Urinary bladder (tissue), 4 donors: ENCODE results near the gene HAND2. TPM values are rescaled to one million over a fixed set of nuclear protein-coding genes. Genes with fewer than 3 reads are reported as not detected.

Experiments
- DNase-seq: peaks from one replicate; pipeline ENCODE4 v3.0.0-alpha.2; 2015; ENCODE audit errors: extremely low spot score
- H3K27ac ChIP-seq: one replicate; pipeline ENCODE4 v1.5.1; 2013; ENCODE audit warnings: low read depth, mild to moderate bottlenecking, moderate library complexity
- H3K36me3 ChIP-seq: one replicate; pipeline ENCODE4 v1.6.1; 2013; ENCODE audit warnings: mild to moderate bottlenecking, moderate library complexity; ENCODE audit not compliant: insufficient read depth
- H3K4me1 ChIP-seq: one replicate; pipeline ENCODE4 v1.6.1; 2013; ENCODE audit warnings: mild to moderate bottlenecking, moderate library complexity; ENCODE audit not compliant: insufficient read depth
- H3K4me3 ChIP-seq: one replicate; pipeline ENCODE4 v1.5.1; 2013; ENCODE audit warnings: low read depth, low read length
- WGBS: extraction: QIAGEN DNeasy Blood & Tissue Kit; methylation state at CpG from one replicate; pipeline ENCODE4 v1.1.7; 2013; 5-methylcytosine and 5-hydroxymethylcytosine counted together
- polyA plus RNA-seq: library from polyadenylated mRNA; stranded (reverse); fragments of 200-250 nt; gene quantifications from one replicate; pipeline ENCODE4 v1.2.3, GENCODE V29; 2013
- total RNA-seq: library from RNA; depleted of rRNA; stranded (reverse); fragments of >200 nt; gene quantifications from one replicate; pipeline ENCODE4 v1.2.3, GENCODE V29; 2014
- donor health status: healthy with polysubstance abuse.
- donor health status: healthy.

The HAND2 gene
- total and polyA plus RNA-seq, 2 donors: 14.5 to 75.1 TPM

DNA sequence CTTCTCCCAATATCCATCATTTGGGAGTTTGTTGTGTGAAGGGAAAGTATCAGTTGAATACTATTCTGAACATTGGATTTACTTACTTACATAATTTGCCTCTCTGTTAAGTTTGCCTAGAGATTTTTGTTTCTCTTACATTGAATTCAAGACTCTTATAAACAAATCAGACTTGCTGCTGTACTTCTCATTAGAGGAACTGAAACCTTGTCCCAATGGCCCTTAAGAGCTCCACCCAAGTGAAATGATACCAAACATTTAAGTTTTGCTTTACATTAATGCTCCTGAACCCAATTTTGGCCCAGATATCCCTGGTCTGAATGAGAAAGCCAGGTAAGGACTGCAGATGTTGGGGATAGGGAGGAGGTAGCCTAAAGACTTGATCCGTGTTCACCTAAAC is 32.0 kb downstream of the HAND2 start:
- Histone ChIP-seq H3K4me3 (no peak overlapping the region), H3K4me1 (no peaks in the 10 kb centered on the region), H3K27ac (no peak overlapping the region), H3K36me3 (no peaks in the 10 kb centered on the region)
- DNase-seq: no peak
- 90% methylated on average over 1 of the region's 1 CpG for WGBS

- Histone ChIP-seq H3K27ac (no peak overlapping the region), H3K36me3 (no peaks in the 10 kb centered on the region), H3K4me3 (peak overlapping the region; percentile 17), H3K4me1 (no peaks in the 10 kb centered on the region)
- DNase-seq: no peak
- 19% methylated on average over 40 of the region's 40 CpGs for whole genome bisulfite sequencing
Observed at GRCh38 chr4:173494013-173494970, 35.7 kb downstream of the HAND2 start.

GRCh38 chr4:173493041-173493440 is 37.0 kb downstream of the HAND2 start:
- H3K27ac ChIP-seq: no peak overlapping the region
- no peak overlapping the region for H3K4me3 ChIP-seq
- 93% methylated on average over 4 of the region's 4 CpGs for WGBS
- DNase-seq: no peak
- no peaks in the 10 kb centered on the region for H3K4me1 ChIP-seq
- H3K36me3 ChIP-seq: no peaks in the 10 kb centered on the region

DNA sequence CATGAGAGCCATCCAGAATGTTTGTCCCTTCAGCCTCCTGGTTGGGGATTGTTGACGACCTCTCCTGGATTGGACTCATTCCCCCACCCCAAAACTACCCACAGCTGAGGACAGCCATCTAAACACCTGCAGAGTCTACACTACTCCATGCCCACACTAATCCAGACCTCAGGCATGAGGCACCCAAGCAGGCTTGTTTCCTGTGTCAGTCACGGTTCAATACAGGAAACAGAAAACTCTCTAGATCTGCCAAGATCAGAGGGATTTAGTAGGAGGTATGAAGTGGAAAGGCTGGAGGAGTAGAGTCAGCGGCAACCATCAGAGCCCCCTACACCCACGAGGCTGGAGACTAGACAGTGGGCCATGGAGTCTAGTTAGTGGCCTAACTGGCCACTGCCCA is 37.7 kb downstream of the HAND2 start:
- WGBS: 87% methylated on average over 4 of the region's 4 CpGs
- Histone ChIP-seq H3K4me1 (no peaks in the 10 kb centered on the region), H3K36me3 (no peaks in the 10 kb centered on the region), H3K4me3 (no peak overlapping the region), H3K27ac (no peak overlapping the region)
- DNase-seq: no peak

DNA sequence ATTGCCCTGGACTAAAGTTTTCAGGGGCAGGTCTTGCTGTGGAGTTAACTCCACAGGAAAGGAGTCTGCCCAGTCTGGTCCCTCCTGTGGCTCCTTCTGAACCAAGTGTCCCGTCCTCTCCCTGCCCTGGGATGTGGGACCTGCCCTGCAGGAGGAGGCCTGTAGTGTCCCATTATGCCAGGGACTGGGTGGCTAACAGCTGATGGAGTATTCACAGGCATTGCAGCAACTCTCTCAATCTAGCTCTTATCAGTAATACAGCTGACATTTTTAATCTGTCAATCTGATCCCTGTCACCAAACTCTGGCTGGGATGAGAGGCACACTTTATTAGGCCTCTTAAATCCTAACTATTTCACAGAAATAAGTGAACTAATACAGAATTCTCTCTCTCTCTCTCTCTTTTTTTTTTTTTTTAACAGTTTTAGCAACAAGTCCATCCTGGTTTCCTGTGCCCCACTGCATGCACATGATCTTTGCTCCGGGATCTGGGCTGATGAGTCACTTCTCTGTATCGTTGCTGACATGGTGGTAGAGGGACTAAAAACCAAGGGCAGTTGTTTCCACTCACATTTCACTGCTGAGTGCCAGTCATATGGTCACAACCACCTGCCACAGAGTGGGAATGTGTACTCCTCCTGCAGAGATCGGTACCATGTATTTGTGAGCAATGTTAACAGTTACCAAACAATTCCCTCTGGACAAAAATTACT is 39.1 kb downstream of the HAND2 start:
- H3K4me1 ChIP-seq: no peaks in the 10 kb centered on the region

DNA sequence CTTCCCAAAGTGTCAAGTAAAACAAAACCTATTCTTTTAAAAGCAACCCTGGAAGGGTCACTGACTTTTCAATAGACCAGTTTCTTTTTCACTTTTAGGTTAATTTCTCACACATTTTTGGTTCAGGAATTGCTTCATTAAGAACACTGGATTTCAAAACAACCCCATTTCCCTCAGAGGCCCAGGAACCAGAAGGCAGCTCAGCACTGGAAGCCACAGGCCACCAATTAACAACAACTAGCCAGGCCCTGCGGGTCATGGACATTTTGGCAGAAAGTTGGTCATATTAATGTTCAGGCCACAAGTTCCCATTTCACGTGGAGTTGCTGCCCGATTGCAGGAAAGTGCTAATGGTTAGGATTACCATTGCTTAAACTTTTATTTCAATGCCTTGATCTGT is 39.8 kb downstream of the HAND2 start:
- no peak for DNase-seq
- Histone ChIP-seq H3K4me3 (no peak overlapping the region), H3K4me1 (no peaks in the 10 kb centered on the region), H3K27ac (no peak overlapping the region), H3K36me3 (no peaks in the 10 kb centered on the region)
- 75% methylated on average over 3 of the region's 3 CpGs for WGBS

More for the DNA sequence above, 39.1 kb downstream of the HAND2 start:
- 54% methylated on average over 4 of the region's 4 CpGs for WGBS
- DNase-seq: no peak
- Histone ChIP-seq H3K4me3 (no peak overlapping the region), H3K27ac (peak overlapping the region; percentile 16), H3K36me3 (no peaks in the 10 kb centered on the region)

- Histone ChIP-seq H3K27ac (no peak overlapping the region), H3K4me3 (no peak overlapping the region), H3K36me3 (no peaks in the 10 kb centered on the region), H3K4me1 (no peaks in the 10 kb centered on the region)
- DNase-seq: no peak
Observed at GRCh38 chr4:173489514-173489913, 40.5 kb downstream of the HAND2 start.

- H3K4me1 ChIP-seq: no peaks in the 10 kb centered on the region
- DNase-seq: no peak
- no peaks in the 10 kb centered on the region for H3K36me3 ChIP-seq
- 49% methylated on average over 1 of the region's 1 CpG for WGBS
- H3K4me3 ChIP-seq: no peak overlapping the region
- no peak overlapping the region for H3K27ac ChIP-seq
Observed at GRCh38 chr4:173488656-173489055, 41.4 kb downstream of the HAND2 start.

DNA sequence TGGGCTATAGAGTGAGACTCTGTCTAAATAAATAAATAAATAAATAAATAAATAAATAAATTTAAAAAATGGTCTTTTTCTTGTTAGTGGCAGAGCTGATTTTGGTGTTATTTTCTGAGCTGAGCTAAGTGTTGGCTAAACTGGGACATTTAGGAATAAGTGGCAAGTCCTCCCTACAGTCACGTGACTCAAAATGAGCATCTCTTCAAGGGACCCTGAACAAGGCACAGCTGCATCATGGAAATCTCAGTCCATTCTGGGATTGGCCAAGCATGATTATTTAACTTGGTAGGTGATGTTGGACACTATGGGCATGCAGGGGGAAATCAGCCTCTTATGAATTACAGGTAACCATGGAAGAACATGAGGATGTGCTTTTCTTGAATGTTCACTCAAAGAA is 42.0 kb downstream of the HAND2 start:
- Histone ChIP-seq H3K36me3 (no peaks in the 10 kb centered on the region), H3K4me1 (no peaks in the 10 kb centered on the region), H3K4me3 (no peak overlapping the region), H3K27ac (no peak overlapping the region)
- 100% methylated on average over 1 of the region's 1 CpG for WGBS
- no peak for DNase-seq

DNA sequence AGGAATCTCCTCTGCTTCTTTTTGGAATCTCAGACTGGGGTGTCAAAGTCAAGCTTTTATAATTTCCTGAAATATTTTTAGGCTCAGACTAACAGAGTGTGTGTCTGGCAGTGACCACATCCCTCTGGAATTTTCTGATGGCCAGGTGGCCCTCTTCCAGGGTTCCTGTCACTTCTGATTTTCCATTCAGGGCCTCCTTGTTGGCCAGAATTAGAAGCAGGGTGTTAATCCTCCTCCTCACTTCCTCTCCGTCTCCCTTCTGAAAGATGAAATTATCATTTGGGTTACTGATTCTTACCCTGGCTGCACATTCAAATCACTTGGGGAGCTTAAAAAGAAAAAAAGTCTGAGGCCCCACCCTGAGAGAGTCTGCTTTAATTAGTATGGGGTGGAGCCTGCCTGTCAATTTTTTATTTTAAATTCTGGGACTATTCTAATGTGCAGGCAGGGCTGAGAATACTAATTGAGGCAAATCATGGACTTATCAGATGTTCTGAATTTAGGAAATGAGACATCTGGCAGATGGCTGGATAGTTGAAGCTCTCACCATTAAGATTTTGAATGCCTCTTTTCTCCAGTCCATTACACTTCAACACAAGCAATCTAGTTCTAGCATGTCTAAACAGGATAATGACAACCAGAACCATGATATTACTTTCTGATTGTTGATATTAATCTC is 43.2 kb downstream of the HAND2 start:
- no peak overlapping the region for H3K27ac ChIP-seq

GRCh38 chr4:173485164-173485563 is 44.9 kb downstream of the HAND2 start:
- H3K4me1 ChIP-seq: no peaks in the 10 kb centered on the region
- WGBS: 76% methylated on average over 1 of the region's 1 CpG
- no peak overlapping the region for H3K27ac ChIP-seq
- H3K4me3 ChIP-seq: no peak overlapping the region
- no peak for DNase-seq
- no peaks in the 10 kb centered on the region for H3K36me3 ChIP-seq

More for the DNA sequence above, 43.2 kb downstream of the HAND2 start:
- DNase-seq: no peak
- no peak overlapping the region for H3K4me3 ChIP-seq
- WGBS: 57% methylated on average over 1 of the region's 1 CpG
- H3K4me1 ChIP-seq: no peaks in the 10 kb centered on the region
- no peaks in the 10 kb centered on the region for H3K36me3 ChIP-seq

DNA sequence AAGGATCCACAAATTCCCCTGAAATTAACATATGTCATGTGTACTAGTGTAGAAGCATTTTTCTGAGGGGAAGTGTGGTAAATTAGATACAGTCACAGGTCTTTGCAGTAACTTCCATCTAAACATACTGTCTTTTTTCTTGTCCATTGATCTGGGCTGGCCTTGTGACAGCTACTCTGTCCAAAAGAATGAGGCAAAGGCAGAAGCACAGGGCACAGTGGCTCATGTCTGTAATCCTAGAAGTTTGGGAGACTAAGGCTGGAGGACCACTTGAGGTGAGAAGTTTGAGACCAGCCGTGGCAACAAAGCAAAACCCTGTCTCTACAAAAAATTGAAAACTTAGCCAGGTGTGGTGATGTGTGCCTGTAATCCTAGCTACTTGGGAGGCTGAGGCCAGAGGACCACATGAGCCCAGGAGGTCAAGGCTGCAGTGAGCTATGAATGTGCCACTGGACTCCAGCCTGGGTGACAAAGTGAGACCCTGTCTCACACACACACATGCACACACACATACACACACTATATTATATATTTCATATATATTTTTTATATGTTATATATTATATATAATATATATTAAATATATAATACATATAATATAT is 47.6 kb downstream of the HAND2 start:
- DNase-seq: no peak
- no peak overlapping the region for H3K4me3 ChIP-seq
- H3K36me3 ChIP-seq: no peaks in the 10 kb centered on the region
- no peaks in the 10 kb centered on the region for H3K4me1 ChIP-seq
- 100% methylated on average over 1 of the region's 1 CpG for WGBS
- H3K27ac ChIP-seq: no peak overlapping the region

DNA sequence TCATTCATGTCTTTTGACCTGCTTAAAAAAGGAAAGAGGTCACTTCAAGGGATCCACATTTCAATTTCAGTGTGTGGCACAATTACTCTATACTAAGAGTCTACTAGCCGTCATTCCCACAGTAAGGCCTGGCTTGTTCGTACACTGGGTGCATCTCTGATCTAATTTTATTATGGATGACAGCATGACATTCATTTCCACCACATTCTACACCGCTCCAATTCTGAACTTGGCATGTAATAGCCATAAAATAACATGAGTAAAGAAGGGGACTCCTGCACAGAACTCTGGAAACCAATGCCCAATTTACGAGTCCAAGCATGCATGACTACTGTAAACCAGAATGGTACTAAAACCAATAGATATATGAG is 51.1 kb downstream of the HAND2 start:
- H3K4me3 ChIP-seq: no peak overlapping the region
- H3K27ac ChIP-seq: no peak overlapping the region
- DNase-seq: no peak
- no peaks in the 10 kb centered on the region for H3K4me1 ChIP-seq
- WGBS: 95% methylated on average over 4 of the region's 4 CpGs
- no peaks in the 10 kb centered on the region for H3K36me3 ChIP-seq
